CD4-positive, alpha-beta T cell treated with Interleukin-15 for 4 hours (primary cell): ENCODE data around the gene YIPF7.

ENCODE experiments used
- DNase-seq: peaks from one replicate; pipeline ENCODE4 v3.0.0-alpha.2; 2020; ENCODE audit warnings: low spot score

Gene YIPF7

GRCh38 chr4:44651425-44651824, at the start of gene YIPF7:
Gene YIPF7 (minus strand): TSS chr4:44651625. CDS start chr4:44650100, 1,525 bp downstream.
- no peak for DNase-seq

GRCh38 chr4:44701037-44701436, 49.6 kb upstream of the YIPF7 start:
- no peak for DNase-seq

GRCh38 chr4:44700427-44700826, 49.0 kb upstream of the YIPF7 start:
- no peak for DNase-seq

GRCh38 chr4:44684648-44685047, 33.2 kb upstream of the YIPF7 start:
- DNase-seq, result no peak

GRCh38 chr4:44679060-44679459, 27.6 kb upstream of the YIPF7 start:
- DNase-seq, result no peak

- DNase-seq, result peak; percentile 87
Observed at GRCh38 chr4:44678094-44679041, 26.9 kb upstream of the YIPF7 start, which contains the start of gene GUF1. Gene GUF1 (plus strand): TSS chr4:44678420. CDS start chr4:44678623, 203 bp downstream.

- DNase-seq, result no peak
Observed at GRCh38 chr4:44675366-44675765, 23.9 kb upstream of the YIPF7 start.

- DNase-seq, result no peak
Observed at GRCh38 chr4:44674471-44674870, 23.0 kb upstream of the YIPF7 start.

GRCh38 chr4:44671636-44672035, 20.2 kb upstream of the YIPF7 start:
- DNase-seq, result no peak

GRCh38 chr4:44670506-44671199, 19.2 kb upstream of the YIPF7 start:
- DNase-seq, result no peak

- DNase-seq, result no peak
Observed at GRCh38 chr4:44668526-44668925, 17.1 kb upstream of the YIPF7 start.

- DNase-seq, result no peak
Observed at GRCh38 chr4:44663539-44664263, 12.3 kb upstream of the YIPF7 start.

GRCh38 chr4:44662623-44663005, 11.2 kb upstream of the YIPF7 start:
- DNase-seq, result no peak

GRCh38 chr4:44661940-44662622, 10.7 kb upstream of the YIPF7 start:
- DNase-seq, result no peak

GRCh38 chr4:44660396-44660795, 9.0 kb upstream of the YIPF7 start:
- no peak for DNase-seq

- no peak for DNase-seq
Observed at GRCh38 chr4:44652002-44652401, 577 bp upstream of the YIPF7 start.

GRCh38 chr4:44646151-44646550, 5.3 kb downstream of the YIPF7 start:
- no peak for DNase-seq

GRCh38 chr4:44638091-44638490, 13.3 kb downstream of the YIPF7 start:
- DNase-seq, result no peak

GRCh38 chr4:44632733-44633132, 18.7 kb downstream of the YIPF7 start:
- no peak for DNase-seq

GRCh38 chr4:44632089-44632488, 19.3 kb downstream of the YIPF7 start:
- no peak for DNase-seq

GRCh38 chr4:44629280-44629866, 22.1 kb downstream of the YIPF7 start:
- peak; percentile 58 for DNase-seq
